Suprapubic skin (tissue), 4 donors: ENCODE measurements around the gene SETD2. TPM values are rescaled to one million over a fixed set of nuclear protein-coding genes. Genes with fewer than 3 reads are reported as not detected.
"Not testable (repeated sequence)": the region's sequence is repeated elsewhere in the genome, so short reads cannot be mapped to it uniquely, and the experiment has no call there.

Source experiments
- DNase-seq, 2 donors: peaks; one replicate each; pipeline ENCODE4 v3.0.0-alpha.2; 2019; ENCODE audit warnings: low spot score in 2 of 2
- H3K27ac ChIP-seq: fragments of 200-600 bp; sonication (generic); one replicate; pipeline ENCODE4 v1.5.1; 2019
- H3K27me3 ChIP-seq: fragments of 200-600 bp; sonication (generic); one replicate; pipeline ENCODE4 v1.5.1; 2019
- H3K36me3 ChIP-seq: fragments of 200-600 bp; sonication (generic); one replicate; pipeline ENCODE4 v1.5.1; 2019
- H3K4me1 ChIP-seq: fragments of 200-600 bp; sonication (generic); one replicate; pipeline ENCODE4 v1.5.1; 2019
- H3K4me3 ChIP-seq: fragments of 200-600 bp; sonication (generic); one replicate; pipeline ENCODE4 v1.5.1; 2019; ENCODE audit warnings: mild to moderate bottlenecking
- H3K9me3 ChIP-seq: fragments of 200-600 bp; sonication (generic); one replicate; pipeline ENCODE4 v1.5.1; 2019
- EP300 ChIP-seq: sonication (generic); formaldehyde crosslinking; IDR thresholded peaks from one replicate; pipeline ENCODE4 v1.6.1; 2017; ENCODE audit warnings: antibody characterized with exemption
- POLR2A ChIP-seq, 2 donors: fragments of 450-650 bp; IDR thresholded peaks; one replicate each; pipeline ENCODE4 v1.6.1; 2017; ENCODE audit warnings: antibody characterized with exemption in 2 of 2, mild to moderate bottlenecking in 2 of 2, moderate library complexity in 2 of 2
- POLR2AphosphoS5 ChIP-seq, 3 donors: sonication (generic); formaldehyde crosslinking; IDR thresholded peaks; one replicate each; pipeline ENCODE4 v1.6.1; 2017; ENCODE audit warnings: antibody characterized with exemption in 3 of 3
- WGBS: methylation state at CpG from one replicate; pipeline ENCODE4 v1.1.5; 2018; 5-methylcytosine and 5-hydroxymethylcytosine counted together
- total RNA-seq, 4 donors: library from RNA; depleted of rRNA; stranded (reverse); fragments of >200 nt; gene quantifications; one replicate each; pipeline ENCODE4 v1.1.0, GENCODE V29; 2016
- TF ChIP-seq, protein P1 (sequence below), 2 donors: fragments of 200-600 bp in 1 of 2; fragments of 450-650 bp in 1 of 2; sonication (generic) in 1 of 2; IDR thresholded peaks; one replicate each; pipeline ENCODE4 v1.5.1; 2016 to 2019; ENCODE audit warnings: antibody characterized with exemption in 2 of 2, mild to moderate bottlenecking in 1 of 2, moderate library complexity in 1 of 2

SETD2 gene
- total RNA-seq, 4 donors from 2014 or later, result 41.4 to 78.6 (median 53.4) TPM

DNA sequence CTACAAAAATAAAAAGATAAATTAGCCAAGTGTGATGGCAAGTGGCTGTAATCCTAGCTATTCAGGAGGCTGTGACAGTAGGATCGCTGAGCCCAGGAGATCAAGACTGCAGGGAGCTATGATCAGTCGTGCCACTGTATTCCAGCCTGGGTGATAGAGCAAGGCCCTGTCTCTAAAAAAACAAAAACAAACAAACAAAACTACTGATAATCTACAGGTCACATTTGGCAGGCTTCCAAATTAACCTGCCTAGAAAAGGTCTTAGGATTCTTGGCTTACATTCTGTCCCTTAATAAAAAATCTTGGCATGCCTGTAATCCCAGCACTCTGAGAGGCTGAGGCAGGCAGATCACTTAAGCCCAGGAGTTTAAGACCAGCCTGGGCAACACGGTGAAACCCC is 33.4 kb upstream of the SETD2 start:
- DNase-seq, result no peak
- H3K36me3 ChIP-seq, result no peaks in the 10 kb centered on the region
- TF ChIP-seq EP300 (no peak), POLR2AphosphoS5 (IDR thresholded peaks at IDR 0.05) (no peak), POLR2A (IDR thresholded peaks at IDR 0.05) (no peak)
- TF ChIP-seq, protein P1, sequence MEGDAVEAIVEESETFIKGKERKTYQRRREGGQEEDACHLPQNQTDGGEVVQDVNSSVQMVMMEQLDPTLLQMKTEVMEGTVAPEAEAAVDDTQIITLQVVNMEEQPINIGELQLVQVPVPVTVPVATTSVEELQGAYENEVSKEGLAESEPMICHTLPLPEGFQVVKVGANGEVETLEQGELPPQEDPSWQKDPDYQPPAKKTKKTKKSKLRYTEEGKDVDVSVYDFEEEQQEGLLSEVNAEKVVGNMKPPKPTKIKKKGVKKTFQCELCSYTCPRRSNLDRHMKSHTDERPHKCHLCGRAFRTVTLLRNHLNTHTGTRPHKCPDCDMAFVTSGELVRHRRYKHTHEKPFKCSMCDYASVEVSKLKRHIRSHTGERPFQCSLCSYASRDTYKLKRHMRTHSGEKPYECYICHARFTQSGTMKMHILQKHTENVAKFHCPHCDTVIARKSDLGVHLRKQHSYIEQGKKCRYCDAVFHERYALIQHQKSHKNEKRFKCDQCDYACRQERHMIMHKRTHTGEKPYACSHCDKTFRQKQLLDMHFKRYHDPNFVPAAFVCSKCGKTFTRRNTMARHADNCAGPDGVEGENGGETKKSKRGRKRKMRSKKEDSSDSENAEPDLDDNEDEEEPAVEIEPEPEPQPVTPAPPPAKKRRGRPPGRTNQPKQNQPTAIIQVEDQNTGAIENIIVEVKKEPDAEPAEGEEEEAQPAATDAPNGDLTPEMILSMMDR (IDR thresholded peaks at IDR 0.05), result no peak
- WGBS, result 76% methylated on average over 3 of the region's 3 CpGs
- H3K9me3 ChIP-seq, result no peaks in the 10 kb centered on the region
- H3K27me3 ChIP-seq, result no peaks in the 10 kb centered on the region
- no peaks in the 10 kb centered on the region for H3K4me1 ChIP-seq
- no peak overlapping the region for H3K27ac ChIP-seq
- no peak overlapping the region for H3K4me3 ChIP-seq

DNA sequence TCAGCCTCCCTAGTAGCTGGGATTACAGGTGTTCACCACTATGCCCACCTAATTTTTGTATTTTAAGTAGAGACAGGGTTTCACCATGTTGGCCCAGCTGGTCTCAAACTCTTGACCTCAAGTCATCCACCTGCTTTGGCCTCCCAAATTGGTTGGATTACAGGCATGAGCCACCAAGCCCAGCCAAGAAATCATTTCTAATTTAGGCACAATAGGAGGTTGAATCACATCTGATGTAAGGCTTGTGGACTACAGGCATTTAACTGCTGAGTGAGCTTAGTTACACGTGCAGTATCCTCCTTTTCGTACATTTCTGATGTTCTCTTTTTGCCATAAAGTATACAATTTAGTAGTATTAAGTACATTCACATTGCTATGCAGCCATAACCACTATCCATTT is 31.1 kb upstream of the SETD2 start:
- WGBS, result 81% methylated on average over 2 of the region's 2 CpGs
- Histone ChIP-seq H3K27ac (no peak overlapping the region), H3K9me3 (no peaks in the 10 kb centered on the region), H3K27me3 (no peaks in the 10 kb centered on the region), H3K36me3 (no peaks in the 10 kb centered on the region), H3K4me3 (no peak overlapping the region), H3K4me1 (no peaks in the 10 kb centered on the region)
- no peak for DNase-seq
- TF ChIP-seq, protein P1 (IDR thresholded peaks at IDR 0.05), result no peak

DNA sequence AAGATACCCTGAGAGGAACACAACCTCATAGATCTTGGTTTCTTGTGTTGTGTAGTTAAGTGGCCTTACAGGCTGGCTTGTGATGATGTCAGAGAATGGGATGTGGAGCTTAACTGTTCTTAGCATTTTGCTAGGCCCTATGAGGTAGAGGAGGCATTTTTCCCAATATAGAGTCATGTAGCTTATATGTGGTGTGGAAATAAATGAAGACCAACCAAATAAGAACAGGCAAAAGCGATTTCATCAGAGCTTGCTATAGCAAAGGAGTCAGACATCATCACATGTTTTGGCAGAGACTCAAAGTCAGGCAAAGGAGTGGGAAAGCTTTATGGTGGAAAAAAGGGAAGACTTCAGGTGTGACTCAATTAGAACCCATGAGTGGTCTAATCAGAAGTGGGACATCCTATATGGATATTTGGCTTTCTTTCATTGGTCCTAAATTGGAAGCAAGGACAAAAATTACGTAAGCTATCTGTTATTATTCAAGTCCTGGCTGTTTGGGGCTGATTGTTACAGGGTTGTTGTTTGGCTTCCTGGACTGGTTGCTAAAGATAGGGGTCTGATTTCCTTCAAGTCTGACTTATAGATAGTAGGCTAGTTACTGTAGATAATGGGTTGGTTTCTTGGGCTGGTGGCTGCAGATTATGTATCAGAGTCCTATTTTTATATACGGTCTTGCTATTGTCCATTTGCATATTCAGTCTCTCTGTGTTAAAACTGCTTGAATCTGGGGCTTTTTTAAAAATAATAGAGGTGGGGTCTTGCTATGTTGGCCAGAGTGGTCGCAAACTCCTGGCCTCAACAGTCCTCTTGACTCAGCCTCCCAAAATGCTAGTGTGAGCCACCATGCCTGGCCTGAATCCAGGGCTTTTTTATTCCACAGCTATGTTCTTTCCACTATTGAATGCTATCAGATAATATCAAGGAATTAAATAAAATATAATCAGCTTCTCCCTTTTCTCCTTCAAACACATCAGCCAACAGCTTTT is 30.3 kb upstream of the SETD2 start:
- TF ChIP-seq POLR2A (IDR thresholded peaks at IDR 0.05), result no peak
- TF ChIP-seq, protein P1 (IDR thresholded peaks at IDR 0.05), result no peak
- no peak for TF ChIP-seq POLR2AphosphoS5 (IDR thresholded peaks at IDR 0.05)
- TF ChIP-seq EP300, result no peak
- H3K27ac ChIP-seq, result no peak overlapping the region
- no peak overlapping the region for H3K4me3 ChIP-seq
- H3K36me3 ChIP-seq, result no peaks in the 10 kb centered on the region
- 91% methylated on average over 4 of the region's 4 CpGs for WGBS
- H3K4me1 ChIP-seq, result no peaks in the 10 kb centered on the region
- no peak for DNase-seq
- no peaks in the 10 kb centered on the region for H3K9me3 ChIP-seq
- no peaks in the 10 kb centered on the region for H3K27me3 ChIP-seq

DNA sequence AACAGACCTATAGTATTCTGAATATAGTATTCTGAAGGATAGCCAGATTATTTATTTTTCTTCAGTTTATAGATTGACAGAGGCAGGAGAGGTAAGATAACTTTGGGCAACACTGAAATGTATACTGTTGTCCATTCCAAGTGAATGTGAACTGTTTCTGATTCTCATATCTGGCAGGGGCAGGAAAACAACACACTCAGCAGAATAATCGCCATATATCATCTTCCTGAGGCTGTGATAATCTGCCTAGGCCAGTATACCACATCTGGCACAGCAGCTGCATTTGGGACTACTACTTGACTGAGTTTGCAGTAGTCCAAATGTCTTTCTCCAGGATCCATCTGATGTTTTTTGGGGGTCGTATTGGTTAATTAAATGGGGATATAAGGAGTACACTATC is 22.4 kb upstream of the SETD2 start:
- Histone ChIP-seq H3K4me1 (no peaks in the 10 kb centered on the region), H3K27ac (no peak overlapping the region), H3K36me3 (no peaks in the 10 kb centered on the region), H3K4me3 (no peak overlapping the region), H3K27me3 (no peaks in the 10 kb centered on the region), H3K9me3 (no peaks in the 10 kb centered on the region)
- TF ChIP-seq POLR2A (IDR thresholded peaks at IDR 0.05) (no peak), EP300 (no peak), POLR2AphosphoS5 (IDR thresholded peaks at IDR 0.05) (no peak)
- TF ChIP-seq, protein P1 (IDR thresholded peaks at IDR 0.05), result no peak
- 66% methylated on average over 2 of the region's 2 CpGs for WGBS
- no peak for DNase-seq

DNA sequence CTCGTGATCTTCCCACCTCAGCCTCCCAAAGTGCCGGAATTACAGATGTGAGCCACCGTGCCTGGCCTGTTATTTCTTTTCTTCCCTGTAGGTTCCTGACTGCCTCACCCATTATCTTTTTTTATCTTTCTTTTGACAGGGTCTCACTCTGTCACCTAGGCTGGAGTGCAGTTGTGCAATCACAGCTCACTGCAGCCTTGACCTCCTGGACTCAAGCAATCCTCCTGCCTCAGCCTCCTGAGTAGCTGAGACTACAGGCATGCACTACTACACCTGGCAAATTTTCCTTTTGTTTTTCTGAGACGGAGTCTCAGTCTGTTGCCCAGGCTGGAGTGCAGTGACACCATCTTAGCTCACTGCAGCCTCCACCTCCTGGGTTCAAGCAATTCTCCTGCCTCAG is 17.8 kb upstream of the SETD2 start:
- H3K27me3 ChIP-seq, DNase-seq, H3K4me1 ChIP-seq, H3K4me3 ChIP-seq, H3K9me3 ChIP-seq, H3K27ac ChIP-seq: not testable (repeated sequence)
- WGBS, result 95% methylated on average over 4 of the region's 4 CpGs
- H3K36me3 ChIP-seq, result peaks cover 11% of the 10 kb centered on the region

DNA sequence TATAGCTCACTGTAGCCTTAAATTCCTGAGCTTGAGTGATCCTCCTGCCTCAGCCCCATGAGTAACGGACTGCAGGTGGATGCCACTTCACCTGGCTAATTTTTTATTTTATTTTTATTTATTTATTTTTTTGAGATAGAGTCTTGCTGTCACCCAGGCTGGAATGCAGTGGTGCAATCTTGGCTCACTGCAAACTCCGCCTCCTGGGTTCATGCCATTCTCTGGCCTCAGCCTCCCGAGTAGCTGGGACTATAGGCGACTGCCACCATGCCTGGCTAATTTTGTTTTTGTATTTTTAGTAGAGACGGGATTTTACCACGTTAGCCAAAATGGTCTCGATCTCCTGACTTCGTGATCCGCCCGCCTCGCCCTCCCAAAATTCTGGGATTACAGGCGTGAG is 16.1 kb upstream of the SETD2 start:
- not testable (repeated sequence) for DNase-seq, H3K4me1 ChIP-seq, H3K4me3 ChIP-seq, H3K27ac ChIP-seq, H3K9me3 ChIP-seq, H3K27me3 ChIP-seq
- peaks cover 11% of the 10 kb centered on the region for H3K36me3 ChIP-seq
- 87% methylated on average over 12 of the region's 12 CpGs for WGBS
